Endothelial cell of umbilical vein (primary cell): Measurements from ENCODE around the gene EFCAB3. TPM values are rescaled to one million over a fixed set of nuclear protein-coding genes. Genes with fewer than 3 reads are reported as not detected.

Experiments
- BruUV-seq: library from RNA; stranded (reverse); fragments of 400-500 nt; replicated peaks from 2 replicates; lab custom pipeline; 2021; lab: Mats Ljungman, UMichigan
- CTCF ChIA-PET: fragments of 300-600, 350-600 bp; sonication (Branson Sonifier 250); formaldehyde crosslinking; loops from one replicate; lab custom pipeline; 2021; ENCODE audit warnings: antibody characterized with exemption, inconsistent platforms; lab: Charles Lee
- POLR2A ChIA-PET: fragments of 300-600, 350-600 bp; sonication (Branson Sonifier 250); formaldehyde crosslinking; loops from one replicate; lab custom pipeline; 2021; ENCODE audit warnings: antibody characterized with exemption, inconsistent platforms; lab: Charles Lee
- DNase-seq: peaks from one replicate; pipeline ENCODE4 v3.0.0-alpha.2; 2011; ENCODE audit warnings: low read depth, low spot score
- FAIRE-seq: peaks from 2 replicates; lab custom pipeline; 2011; peaks lifted over from hg19 to GRCh38; lab: Jason Lieb, UNC
- H2AFZ ChIP-seq: 2 replicates; pipeline ENCODE4 v1.6.0; 2012; ENCODE audit warnings: low read depth, low read length, control low read depth, inconsistent platforms
- H3K27ac ChIP-seq: 2 replicates; pipeline ENCODE4 v1.5.1; 2011; ENCODE audit warnings: low read depth, mild to moderate bottlenecking, control low read depth, low read length, moderate library complexity; ENCODE audit not compliant: insufficient read depth
- H3K27me3 ChIP-seq, 2 experiments: 2 replicates each; pipeline versions ENCODE4 v1.6.0 to v1.6.1; 2011; ENCODE audit warnings: low read length in 2 of 2, mixed read lengths in 1 of 2; ENCODE audit not compliant: control insufficient read depth in 2 of 2, insufficient read depth in 2 of 2
- H3K36me3 ChIP-seq, 2 experiments: 2 replicates in 1 of 2; 3 replicates in 1 of 2; pipeline ENCODE4 v1.5.1; 2011; ENCODE audit warnings: low read length in 2 of 2, mild to moderate bottlenecking in 1 of 2, moderate library complexity in 1 of 2; ENCODE audit not compliant: control insufficient read depth in 2 of 2, insufficient read depth in 2 of 2; ENCODE audit errors: extremely low read depth in 1 of 2
- H3K4me1 ChIP-seq: 3 replicates; pipeline ENCODE4 v1.5.1; 2011; ENCODE audit warnings: mild to moderate bottlenecking, low read length; ENCODE audit not compliant: control insufficient read depth, insufficient read depth; ENCODE audit errors: extremely low read depth
- H3K4me2 ChIP-seq: 2 replicates; pipeline ENCODE4 v1.6.1; 2011; ENCODE audit warnings: low read length, control low read depth, mixed read lengths; ENCODE audit not compliant: insufficient read depth
- H3K4me3 ChIP-seq, 3 experiments: fragments of 200-600 bp in 1 of 3; sonication (generic), shearing (Covaris generic) in 1 of 3; replicated peaks in 1 of 3; 2 replicates each; pipeline ENCODE4 v1.5.1; 2011 to 2016; ENCODE audit warnings: control low read depth in 3 of 3, low read length in 3 of 3, mild to moderate bottlenecking in 2 of 3, inconsistent platforms in 1 of 3, low read depth in 1 of 3, moderate library complexity in 1 of 3; ENCODE audit not compliant: insufficient read depth in 1 of 3
- H3K79me2 ChIP-seq: 2 replicates; pipeline ENCODE4 v1.6.0; 2012; ENCODE audit warnings: low read length, inconsistent platforms; ENCODE audit not compliant: control insufficient read depth, insufficient read depth
- H3K9ac ChIP-seq: replicated peaks from 2 replicates; pipeline ENCODE3; 2011; ENCODE audit warnings: low read length, control low read depth; ENCODE audit not compliant: insufficient read depth; ENCODE audit errors: extremely low read depth
- H3K9me1 ChIP-seq: replicated peaks from 3 replicates; pipeline ENCODE4 v1.6.0; 2011; ENCODE audit warnings: mild to moderate bottlenecking, low read length; ENCODE audit not compliant: control insufficient read depth, insufficient read depth; ENCODE audit errors: extremely low read depth
- H3K9me3 ChIP-seq: replicated peaks from 2 replicates; pipeline ENCODE4 v1.5.1; 2012; ENCODE audit warnings: low read length, inconsistent platforms; ENCODE audit not compliant: control insufficient read depth, insufficient read depth
- H4K20me1 ChIP-seq: replicated peaks from 2 replicates; pipeline ENCODE3; 2011; ENCODE audit warnings: mild to moderate bottlenecking, low read length; ENCODE audit not compliant: control insufficient read depth, insufficient read depth; ENCODE audit errors: extremely low read depth
- CTCF ChIP-seq, 2 donors: IDR thresholded peaks; 1 replicate in 1 of 2; 2 replicates in 1 of 2; pipeline ENCODE4 v1.5.1; 2011; ENCODE audit warnings: low read length in 2 of 2, mild to moderate bottlenecking in 2 of 2, moderate library complexity in 2 of 2, control low read depth in 1 of 2, inconsistent platforms in 1 of 2, low read depth in 1 of 2; ENCODE audit not compliant: insufficient read depth in 1 of 2; ENCODE audit errors: extremely low read depth in 1 of 2
- EZH2 ChIP-seq: IDR thresholded peaks from 2 replicates; pipeline ENCODE4 v1.6.1; 2012; ENCODE audit warnings: borderline replicate concordance, low read depth, mild to moderate bottlenecking, moderate library complexity, low read length, inconsistent platforms; ENCODE audit not compliant: severe bottlenecking
- FOS ChIP-seq: IDR thresholded peaks from 2 replicates; pipeline ENCODE4 v1.6.1; 2011; ENCODE audit warnings: mild to moderate bottlenecking, low read length, moderate library complexity, borderline replicate concordance; ENCODE audit not compliant: insufficient read depth
- GATA2 ChIP-seq: IDR thresholded peaks from 2 replicates; pipeline ENCODE4 v1.7.0; 2011; ENCODE audit warnings: low read depth, mild to moderate bottlenecking, moderate library complexity, mixed read lengths, low read length; ENCODE audit not compliant: insufficient read length, insufficient read depth
- JUN ChIP-seq: IDR thresholded peaks from 2 replicates; pipeline ENCODE4 v1.6.1; 2011; ENCODE audit warnings: borderline replicate concordance, low read depth; ENCODE audit not compliant: insufficient read length, insufficient read depth
- MAX ChIP-seq: IDR thresholded peaks from 2 replicates; pipeline ENCODE4 v1.6.1; 2011; ENCODE audit not compliant: insufficient read depth, insufficient read length
- MYC ChIP-seq: IDR thresholded peaks from one replicate; pipeline ENCODE4 v1.6.1; 2011; ENCODE audit warnings: mild to moderate bottlenecking, low read depth, low read length
- POLR2A ChIP-seq: IDR thresholded peaks from 2 replicates; pipeline ENCODE4 v1.6.1; 2012; ENCODE audit warnings: low read depth, mild to moderate bottlenecking, control low read depth, low read length
- POLR2AphosphoS5 ChIP-seq: IDR thresholded peaks from 2 replicates; pipeline ENCODE4 v1.6.1; 2012; ENCODE audit warnings: low read depth, mild to moderate bottlenecking, control low read depth, low read length, moderate library complexity; ENCODE audit not compliant: insufficient read depth
- dilution Hi-C: fragments of 300-500 bp; cut with MboI; formaldehyde crosslinking; loops from one replicate; pipeline ENCODE4 v1.15.0; 2019; ENCODE audit warnings: low sequenced_read_pairs; ENCODE audit not compliant: extremely low pct_ligation_motif_present
- intact Hi-C: fragments of 100-400 bp; cut with micrococcal nuclease; formaldehyde crosslinking; loops from one replicate; pipeline ENCODE4 v1.10.0; 2022
- polyA plus RNA-seq, 4 experiments: library from polyadenylated mRNA; depleted of rRNA in 3 of 4; stranded (reverse) in 3 of 4; unstranded in 1 of 4; fragments of >200 nt; gene quantifications; 2 replicates each; pipeline versions ENCODE4 v1.2.1 to v1.2.3, GENCODE V29; 2011 to 2012; ENCODE audit warnings: missing spikeins in 1 of 4
- total RNA-seq: library from RNA; stranded (reverse); gene quantifications from 2 replicates; pipeline ENCODE4 v1.2.3, GENCODE V29; 2021

Gene EFCAB3
- total and polyA plus RNA-seq, 2 donors (not counting 3 experiments of a cell fraction or from before 2014, with no cell fraction given): not detected

- DNase-seq (no peak), FAIRE-seq (no peak)
- Histone ChIP-seq H3K9ac (no peak overlapping the region), H3K9me3 (no peaks in the 10 kb centered on the region), H3K9me1 (no peaks in the 10 kb centered on the region), H3K4me2 (no peak overlapping the region), H3K27ac (no peak overlapping the region), H3K4me1 (no peaks in the 10 kb centered on the region), H2AFZ (no peak overlapping the region), H3K27me3 (no peaks in the 10 kb centered on the region), H4K20me1 (no peaks in the 10 kb centered on the region), H3K4me3 (no peak overlapping the region), H3K79me2 (no peaks in the 10 kb centered on the region), H3K36me3 (no peaks in the 10 kb centered on the region)
- POLR2A ChIA-PET: no interaction called here
- CTCF ChIA-PET: no interaction called here
- dilution Hi-C loops: no loop called here
- no TSS peak for BruUV-seq
- intact Hi-C loops: no loop called here
- TF ChIP-seq CTCF (IDR thresholded peaks at IDR 0.05; ENCODE audit: extremely low read depth in 1 of 2, insufficient read depth in 1 of 2, low read depth in 1 of 2, low read length in 2 of 2) (no peak), MAX (no peak), MYC (no peak), EZH2 (no peak), FOS (no peak)
Measured at GRCh38 chr17:62336527-62336926, 43.8 kb upstream of the EFCAB3 start.

GRCh38 chr17:62343764-62344270 is 36.5 kb upstream of the EFCAB3 start:
- intact Hi-C loops: no loop called here
- dilution Hi-C loops: no loop called here

More at GRCh38 chr17:62343764-62344270, 36.5 kb upstream of the EFCAB3 start:
- Histone ChIP-seq H3K9me1 (no peaks in the 10 kb centered on the region), H3K4me3 (no peak overlapping the region), H3K27me3 (no peaks in the 10 kb centered on the region), H2AFZ (no peak overlapping the region), H3K4me1 (no peaks in the 10 kb centered on the region), H3K9ac (no peak overlapping the region), H3K27ac (no peak overlapping the region), H3K9me3 (no peaks in the 10 kb centered on the region), H3K79me2 (no peaks in the 10 kb centered on the region), H3K36me3 (no peaks in the 10 kb centered on the region), H4K20me1 (no peaks in the 10 kb centered on the region), H3K4me2 (no peak overlapping the region)
- no TSS peak for BruUV-seq
- ChIA-PET POLR2A (no interaction called here), CTCF (no interaction called here)
- FAIRE-seq (no peak), DNase-seq (no peak)
- TF ChIP-seq FOS (no peak), CTCF (IDR thresholded peaks at IDR 0.05; ENCODE audit: extremely low read depth in 1 of 2, insufficient read depth in 1 of 2, low read depth in 1 of 2, low read length in 2 of 2) (no peak), EZH2 (no peak), POLR2AphosphoS5 (no peak), POLR2A (no peak), MAX (no peak), MYC (no peak), GATA2 (no peak), JUN (no peak)
